H4 (cell line): Measurements from ENCODE around the gene FOXP1. TPM values are rescaled to one million over a fixed set of nuclear protein-coding genes. Genes with fewer than 3 reads are reported as not detected.
"Not testable (repeated sequence)": the region's sequence is repeated elsewhere in the genome, so short reads cannot be mapped to it uniquely, and the experiment has no call there.

ENCODE experiments used
- DNase-seq: peaks from one replicate; pipeline ENCODE4 v3.0.0-alpha.2; 2015; ENCODE audit warnings: low spot score
- total RNA-seq: library from RNA; depleted of rRNA; stranded (reverse); fragments of >200 nt; shearing (Covaris generic); gene quantifications from 2 replicates; pipeline ENCODE4 v1.2.3, GENCODE V29; 2014

Gene FOXP1
- total RNA-seq, 1 experiment from 2014 or later: 15.9 TPM

DNA sequence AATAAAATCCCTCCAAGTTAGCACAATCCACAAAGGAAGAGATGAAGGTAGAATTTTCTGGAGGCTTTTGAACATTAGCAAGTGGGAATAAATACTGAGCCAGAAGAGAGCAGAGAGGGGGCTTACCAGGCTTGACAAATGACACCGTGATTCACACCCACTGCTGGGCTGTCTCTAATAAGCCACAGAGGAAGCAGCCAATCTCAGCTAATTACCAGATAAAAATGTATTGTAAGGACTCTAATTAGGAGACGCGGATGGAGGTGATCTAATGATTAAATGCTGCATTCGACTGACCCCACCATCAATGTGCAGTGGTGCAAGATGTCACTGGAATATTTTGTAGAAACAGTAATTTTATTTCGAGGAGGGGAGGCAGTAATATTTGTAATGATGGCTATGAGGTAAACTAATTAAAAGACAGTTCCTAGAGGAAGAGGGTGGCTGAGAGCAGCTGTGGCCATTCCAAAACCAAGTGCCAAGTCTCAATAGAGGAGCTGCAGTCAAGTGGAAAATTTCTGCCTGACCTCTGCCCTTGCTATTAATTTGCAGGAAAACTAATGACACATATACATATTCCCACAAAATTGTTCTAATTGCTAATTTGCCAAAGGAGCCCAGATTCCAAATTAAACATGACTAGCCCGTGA lies 602.2 kb downstream of the FOXP1 start:
- no peak for DNase-seq

DNA sequence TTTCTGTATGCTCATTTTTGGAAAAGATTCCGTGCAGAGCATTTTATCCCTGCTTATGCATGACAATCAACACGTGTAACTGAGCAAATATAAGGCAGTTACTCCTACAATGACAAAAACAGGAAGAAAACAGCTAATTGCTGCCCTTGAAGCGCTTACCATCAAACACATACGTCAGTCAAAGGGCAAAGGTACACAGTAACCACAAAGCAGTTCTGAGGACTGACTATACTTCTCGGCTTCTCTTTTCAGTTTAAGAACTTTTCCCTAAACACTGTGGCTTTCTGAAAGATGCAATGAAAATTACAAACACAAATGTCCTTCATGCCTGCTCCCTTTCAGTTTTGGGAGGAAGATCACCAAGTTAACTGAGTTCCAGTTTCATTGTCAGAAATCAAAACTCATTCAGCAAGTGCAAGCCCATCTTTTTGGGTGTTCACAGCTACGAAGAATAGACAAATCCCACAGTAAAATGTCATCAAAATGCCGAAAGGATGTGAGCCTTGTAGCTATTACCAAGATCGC lies 602.8 kb downstream of the FOXP1 start:
- no peak for DNase-seq

DNA sequence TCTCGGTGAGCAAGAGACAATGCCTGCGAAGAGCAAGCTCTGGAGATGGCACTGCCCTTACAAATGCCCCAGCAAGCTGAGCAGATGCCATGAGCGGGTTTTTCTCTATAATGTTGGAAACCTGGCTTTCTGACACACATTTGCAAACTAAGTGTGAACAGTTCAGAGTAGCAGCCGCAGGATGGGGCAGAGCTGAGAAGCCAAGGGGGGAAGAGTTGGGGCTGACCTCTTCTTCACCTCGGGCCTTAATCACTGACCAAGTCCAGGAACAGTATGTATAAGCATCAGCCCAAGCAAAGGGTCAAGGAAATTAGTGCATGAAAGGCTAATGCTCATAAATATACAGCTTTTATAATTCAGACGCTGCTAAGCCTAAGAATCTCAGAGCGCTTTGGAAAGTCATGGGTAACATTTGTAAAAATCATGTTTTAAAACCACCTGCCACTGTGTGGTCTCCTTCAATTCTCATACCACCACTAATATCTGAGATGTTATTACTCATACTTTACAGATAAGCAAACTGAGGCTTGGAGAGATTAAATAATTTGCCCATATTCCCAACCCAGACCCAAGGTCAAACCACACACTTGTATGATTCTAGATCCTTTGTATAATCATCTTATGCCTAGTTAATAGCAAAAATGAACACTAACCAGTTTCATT lies 603.4 kb downstream of the FOXP1 start:
- no peak for DNase-seq

DNA sequence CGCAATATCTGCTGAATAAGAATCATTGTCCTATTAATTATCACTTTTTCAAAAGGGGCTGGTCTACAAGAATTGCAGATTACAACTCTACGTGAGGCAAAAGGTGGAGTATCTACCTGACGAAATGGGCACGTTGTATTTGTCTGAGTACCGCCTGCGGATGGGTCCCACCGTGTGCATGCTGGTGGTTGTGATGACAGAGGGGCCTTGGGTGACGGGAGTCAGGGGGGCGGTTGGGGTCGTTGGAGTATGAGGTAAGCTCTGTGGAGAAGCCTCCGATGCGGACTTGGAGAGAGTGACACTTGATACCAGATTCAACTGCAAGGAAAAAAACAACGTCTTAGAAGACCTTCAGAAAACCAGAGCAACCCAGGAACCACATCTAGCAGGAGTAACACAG lies 605.8 kb downstream of the FOXP1 start:
- no peak for DNase-seq

DNA sequence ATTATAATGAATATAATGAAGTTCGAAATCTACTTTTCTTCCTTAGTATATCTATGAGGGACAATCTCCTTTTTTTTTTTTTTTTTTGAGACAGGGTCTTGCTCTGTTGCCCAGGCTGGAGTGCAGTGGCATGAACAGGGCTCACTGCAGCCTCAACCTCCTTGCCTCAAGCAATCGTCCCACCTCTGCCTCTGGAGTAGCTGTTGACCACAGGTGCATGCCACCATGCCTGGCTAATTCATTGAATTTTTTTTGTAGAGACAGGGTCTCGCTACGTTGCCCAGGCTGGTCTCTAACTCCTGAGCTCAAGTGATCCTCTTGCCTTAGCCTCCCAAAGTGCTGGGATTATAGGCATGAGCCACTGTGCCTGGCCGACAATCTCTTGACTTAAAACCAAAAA lies 607.5 kb downstream of the FOXP1 start:
- not testable (repeated sequence) for DNase-seq

DNA sequence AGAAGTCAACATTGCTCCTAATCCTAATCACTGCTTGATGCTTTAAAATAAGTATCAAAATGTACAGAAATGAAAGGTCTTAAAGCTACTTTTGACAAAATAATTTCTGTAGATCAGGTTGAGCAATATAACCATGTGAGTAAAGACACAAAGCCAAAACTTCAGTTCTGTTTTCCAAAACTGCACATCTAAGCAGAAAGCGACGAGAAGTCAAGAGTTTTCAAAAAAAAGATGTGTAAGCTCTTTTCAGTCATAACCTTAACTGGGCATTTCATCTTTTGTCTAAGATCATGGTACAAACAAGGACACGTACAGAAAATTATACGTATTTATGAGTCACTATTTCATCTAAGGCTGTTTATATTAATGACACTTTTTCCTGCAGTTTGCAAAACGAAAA lies 608.8 kb downstream of the FOXP1 start:
- no peak for DNase-seq

DNA sequence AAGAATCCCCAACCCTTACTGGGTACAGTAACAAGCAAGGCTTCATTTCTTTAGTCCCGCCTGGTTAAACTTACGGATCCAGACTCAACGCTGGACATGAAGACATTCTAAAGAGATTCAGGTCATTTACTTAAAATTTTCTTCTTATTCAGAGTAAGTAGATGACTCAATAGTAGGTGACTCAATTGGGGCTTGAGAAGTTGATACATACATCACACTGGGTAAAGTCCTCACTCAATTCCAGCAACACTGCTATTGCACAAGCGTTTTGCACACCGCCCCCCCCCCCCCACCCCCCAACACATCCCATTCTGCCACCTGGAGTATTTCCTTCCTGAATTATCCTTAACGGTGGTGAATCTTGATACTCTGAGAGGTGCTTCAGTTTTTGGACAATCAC lies 610.0 kb downstream of the FOXP1 start:
- DNase-seq: no peak

DNA sequence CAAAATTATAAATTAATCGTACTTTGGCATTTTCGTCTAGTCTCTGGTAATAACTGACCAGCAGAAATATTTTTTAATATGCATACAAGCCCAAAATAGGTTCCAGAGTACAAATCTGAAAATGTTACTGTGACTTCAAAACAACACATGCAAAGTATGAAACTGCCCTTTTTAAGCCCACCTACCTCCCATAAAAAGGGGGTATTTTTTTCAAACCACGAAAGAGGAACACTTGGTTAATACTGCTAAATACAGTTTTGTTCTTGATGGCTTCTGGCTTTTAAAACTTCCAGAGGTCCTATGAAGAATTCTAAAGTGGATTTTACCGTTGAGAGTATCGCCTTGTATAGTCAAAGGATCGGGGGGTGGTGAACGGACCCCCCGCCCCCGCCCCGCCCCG lies 610.7 kb downstream of the FOXP1 start:
- no peak for DNase-seq

DNA sequence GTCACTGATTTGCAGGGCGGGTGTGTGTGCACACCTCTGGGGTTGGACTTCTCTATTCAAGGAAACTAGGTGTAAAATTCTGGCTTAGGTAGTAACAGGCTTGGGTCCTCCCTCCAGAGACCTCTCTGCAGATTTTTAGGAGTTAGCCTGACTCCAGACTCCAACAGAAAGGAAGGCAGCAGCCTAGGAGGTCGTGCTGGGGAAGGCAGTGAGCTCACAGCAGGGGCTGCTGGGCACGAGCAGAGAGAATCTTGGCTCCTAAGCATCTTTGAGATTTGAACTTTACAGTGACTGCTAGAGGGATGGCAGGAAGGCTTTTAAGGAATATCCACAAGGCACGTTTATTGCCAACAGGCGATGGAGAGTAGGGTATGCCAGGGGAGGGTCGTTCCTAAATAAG lies 612.6 kb downstream of the FOXP1 start:
- no peak for DNase-seq

DNA sequence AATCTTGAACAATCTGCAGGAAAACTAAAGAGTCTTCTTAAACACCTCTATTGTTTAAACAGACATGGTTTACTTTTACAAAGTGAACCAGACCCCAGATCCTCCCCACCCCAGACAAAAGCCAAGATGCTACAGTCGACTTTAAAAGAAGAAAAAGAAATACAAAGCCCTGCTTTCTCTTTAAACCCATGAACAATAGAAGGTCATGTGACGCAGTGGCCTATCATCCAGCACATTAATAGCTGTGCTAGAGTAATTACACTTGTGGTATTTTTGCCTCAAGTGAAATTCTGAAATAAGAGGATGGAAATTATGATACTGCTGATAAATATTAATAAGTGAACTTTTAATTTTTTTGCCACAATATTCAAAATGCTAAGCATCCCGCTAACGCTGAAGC lies 613.4 kb downstream of the FOXP1 start:
- DNase-seq: no peak

DNA sequence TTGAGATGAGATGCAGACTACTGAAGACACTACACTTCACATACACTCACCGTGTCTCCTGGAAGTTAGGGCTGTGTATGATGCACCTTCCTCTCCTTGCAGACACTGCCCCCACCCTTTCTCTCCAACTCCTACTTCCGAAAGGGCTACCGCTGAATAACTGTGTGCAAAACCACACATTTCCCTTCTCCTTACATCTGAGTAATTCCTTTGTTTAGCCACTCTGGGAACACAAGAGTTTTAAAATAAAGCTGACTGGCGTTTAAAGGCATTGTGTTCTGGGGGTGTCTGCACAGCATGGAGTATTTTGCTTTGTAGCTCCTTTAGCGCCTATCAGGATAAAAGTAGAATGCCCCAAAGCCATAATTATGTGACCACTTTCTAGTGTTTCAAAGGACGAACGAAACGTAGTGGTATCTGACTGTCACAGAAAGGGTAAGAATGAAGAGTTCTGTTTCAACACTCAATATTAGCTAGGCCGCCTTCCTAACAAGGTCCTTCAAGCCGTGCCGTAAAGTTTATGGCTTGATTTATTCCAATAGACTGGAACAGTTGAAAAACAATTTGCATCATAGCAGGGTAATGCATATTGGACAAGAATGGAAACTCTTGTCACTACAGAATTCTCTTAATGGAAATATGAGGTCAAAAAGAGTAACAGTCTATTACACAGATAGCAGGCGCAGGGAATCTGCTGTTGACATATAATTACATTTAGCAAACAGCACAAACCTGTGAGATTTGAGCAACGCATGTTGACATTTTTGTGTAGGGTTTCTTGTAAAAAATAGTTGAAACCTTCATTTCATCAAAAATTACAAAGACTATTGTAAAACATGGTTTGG lies 619.9 kb downstream of the FOXP1 start:
- no peak for DNase-seq

DNA sequence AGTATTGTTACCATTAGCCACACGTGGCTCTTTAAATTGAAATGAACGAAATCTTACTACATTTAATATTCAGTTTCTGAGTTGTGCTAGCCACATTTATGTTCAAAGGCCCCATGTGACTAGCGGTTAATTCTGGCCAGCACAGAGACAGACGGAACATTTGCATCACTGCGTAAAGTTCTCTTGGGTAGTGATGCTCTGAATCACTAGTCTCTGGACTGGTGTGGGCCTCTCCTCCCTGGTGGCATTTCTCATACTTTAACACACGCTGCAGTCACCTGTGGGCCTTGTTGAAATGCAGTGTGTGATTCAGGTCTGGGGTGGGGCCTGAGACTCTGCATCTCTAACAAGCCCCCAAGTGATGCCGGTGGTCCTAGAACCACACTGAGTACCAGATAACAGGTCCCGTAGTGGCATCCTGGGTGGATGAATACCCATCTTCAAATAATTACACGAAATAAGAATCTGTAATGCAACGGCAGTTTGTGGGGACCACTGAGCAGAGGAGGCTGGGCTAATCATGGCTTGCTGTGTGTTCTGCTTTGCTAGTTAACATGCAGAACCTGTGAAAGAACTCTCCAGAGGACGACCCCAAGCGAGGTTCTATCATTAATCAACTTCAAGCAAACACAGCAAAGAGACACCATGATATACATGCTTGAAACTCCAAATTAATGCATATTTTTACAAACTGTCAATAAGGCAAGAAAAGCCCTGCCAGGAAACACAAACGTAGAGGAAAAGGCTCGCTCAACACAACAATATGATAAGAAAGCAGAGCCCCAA lies 623.8 kb downstream of the FOXP1 start:
- no peak for DNase-seq

DNA sequence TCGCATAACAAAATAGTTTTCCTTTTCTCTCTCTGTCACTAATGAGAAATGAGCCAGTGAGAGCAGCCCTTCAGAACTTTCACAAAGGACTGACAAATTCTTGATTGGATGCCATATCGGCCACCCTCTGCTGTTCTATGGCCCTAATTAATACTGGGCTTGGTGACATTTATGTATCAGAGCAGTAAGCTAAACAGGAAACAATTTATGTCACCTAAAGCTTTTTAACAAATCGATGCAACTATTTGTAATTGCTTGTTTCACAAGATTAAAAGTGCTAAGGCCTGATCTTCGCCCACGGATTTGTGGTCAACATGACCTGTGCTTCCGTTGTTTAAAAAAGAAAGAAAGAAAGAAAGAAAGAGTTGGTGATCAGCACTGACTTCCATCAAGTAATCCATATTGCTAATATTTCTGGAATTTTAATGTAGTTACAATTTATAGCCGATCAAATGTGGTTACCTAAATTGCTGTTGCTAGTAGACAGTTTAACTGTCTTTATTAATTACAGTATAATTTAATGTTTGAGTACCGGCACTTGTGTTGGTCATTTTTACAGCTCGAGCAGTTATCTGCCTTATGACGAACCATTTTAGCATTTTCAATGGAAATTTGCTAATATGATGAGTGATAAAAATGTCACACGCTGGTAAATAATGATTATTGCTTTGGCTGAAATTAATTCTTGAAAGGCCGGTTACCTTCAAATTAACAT lies 631.3 kb downstream of the FOXP1 start:
- no peak for DNase-seq

DNA sequence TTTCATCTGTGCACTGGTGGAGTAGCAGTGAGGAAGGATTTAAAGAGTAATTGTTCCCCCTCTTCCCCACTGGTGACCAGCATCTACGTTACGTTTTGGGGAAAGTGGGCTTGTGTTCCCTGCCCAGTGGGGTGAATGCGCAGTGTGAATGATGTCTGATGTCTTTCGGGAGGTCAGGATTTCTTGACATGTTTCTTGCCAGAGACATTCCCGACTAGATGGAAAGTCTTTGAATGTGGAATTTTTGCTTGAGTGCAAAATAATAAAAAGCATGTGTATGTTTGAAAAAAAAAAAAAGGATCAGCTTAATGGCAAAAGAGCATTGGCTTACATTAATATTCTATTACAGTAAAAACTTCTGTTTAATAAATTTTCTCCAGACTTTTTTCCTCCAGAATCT lies 632.2 kb downstream of the FOXP1 start:
- no peak for DNase-seq

DNA sequence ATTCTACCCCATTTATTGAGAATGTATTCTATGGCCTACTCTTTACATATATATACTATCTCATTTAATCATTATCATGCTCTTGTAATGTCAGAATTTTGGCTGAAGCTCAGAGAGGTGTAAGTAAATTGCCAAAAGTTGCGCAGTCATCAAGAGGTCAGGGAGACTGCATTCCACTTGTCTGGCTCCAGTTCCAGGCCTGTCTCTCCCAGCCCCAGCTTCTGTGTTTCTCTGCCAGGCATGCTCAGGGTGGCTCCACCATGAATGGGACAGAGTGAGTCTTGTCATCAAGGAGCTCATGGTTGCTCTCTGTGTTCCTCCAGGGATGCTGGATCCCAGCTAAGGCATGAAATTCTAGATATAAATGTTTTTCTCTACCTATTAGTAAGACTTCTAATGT lies 635.9 kb downstream of the FOXP1 start:
- DNase-seq: no peak

DNA sequence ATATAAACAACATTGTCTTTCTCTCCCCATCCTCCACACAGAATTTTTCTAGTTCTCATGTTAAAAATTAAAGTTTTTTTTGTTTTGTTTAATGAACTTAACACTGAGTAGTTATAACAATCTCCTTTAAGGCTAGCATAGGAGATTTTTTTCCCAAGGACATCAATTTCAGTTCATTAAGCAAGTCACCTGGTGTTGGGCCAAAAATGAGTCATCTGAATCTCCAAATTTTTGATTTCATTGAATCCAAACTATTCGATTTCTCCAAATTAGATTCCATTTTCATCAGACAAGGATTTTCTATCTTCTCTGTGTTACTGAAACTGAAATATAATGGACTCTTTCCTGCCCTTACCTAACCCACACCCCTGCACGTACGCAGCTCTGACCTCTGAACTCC lies 639.6 kb downstream of the FOXP1 start:
- no peak for DNase-seq

DNA sequence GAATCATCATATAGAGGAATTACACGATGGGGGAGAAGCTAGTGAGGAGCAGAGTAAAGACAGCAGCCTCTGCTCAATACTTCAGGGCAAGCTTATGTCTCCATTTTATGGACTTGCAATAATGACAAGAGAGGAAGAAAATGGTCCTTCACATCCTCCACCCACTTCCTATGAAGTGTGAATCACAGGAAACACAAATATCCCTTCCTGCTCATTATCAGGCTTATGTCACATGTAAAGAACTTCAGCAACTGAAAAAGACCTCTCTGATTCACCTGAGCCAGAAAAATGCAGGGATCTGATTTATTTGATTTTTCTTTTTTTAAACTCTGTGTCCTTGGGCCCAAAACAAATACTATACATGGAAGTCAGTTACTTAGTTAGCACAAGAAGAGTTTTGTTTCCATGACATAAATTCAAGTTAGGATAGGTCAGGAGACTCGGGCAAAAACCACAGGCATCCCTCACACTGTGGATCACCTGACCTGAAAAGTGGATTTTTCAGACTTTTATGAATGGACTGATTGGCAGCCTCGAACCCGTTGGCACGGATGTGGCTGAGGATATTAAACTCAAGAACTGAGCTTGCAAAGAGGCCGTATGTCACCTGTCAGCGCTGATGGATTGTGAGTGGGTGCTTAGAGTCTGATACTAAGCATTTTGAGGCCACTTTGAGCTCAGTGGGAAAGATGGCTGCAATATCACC lies 650.3 kb downstream of the FOXP1 start:
- no peak for DNase-seq

DNA sequence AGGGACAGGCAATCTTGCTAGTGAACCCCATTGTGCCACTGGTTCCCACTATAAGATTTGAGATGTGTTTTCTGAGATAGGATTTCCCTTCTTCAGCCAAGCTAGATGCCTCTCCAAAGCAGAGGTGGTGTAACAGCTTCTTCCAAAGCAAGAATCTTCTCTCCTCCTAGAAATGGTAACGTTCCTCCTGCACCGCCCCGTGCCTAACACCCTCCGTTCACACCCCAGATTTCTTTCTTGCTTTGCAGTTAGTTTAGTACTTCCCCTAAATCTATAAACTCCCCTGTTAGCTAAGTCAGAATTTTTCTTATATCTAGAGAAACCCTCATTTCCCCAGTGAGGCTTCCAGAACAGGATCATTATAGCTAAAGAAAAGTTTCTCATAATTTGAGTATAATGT lies 653.5 kb downstream of the FOXP1 start:
- DNase-seq: no peak

DNA sequence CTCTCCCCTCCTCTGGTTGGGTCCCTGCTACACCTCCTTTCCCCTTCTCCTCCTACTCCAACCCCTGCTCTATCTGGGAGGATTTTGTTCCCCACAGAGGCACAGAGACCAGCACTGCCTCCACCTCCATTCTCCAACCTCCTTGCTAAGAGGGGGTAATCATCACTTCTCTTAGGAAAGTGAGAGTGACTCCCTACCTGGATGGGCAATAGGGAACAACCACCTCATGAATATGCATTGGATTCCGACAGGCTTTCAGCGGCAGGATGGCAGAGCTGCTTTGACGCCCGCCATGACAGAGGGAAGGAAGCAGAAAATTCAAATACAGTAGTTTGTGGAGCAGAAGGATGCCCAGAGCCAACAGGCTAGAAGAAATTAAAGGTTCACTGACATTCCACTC lies 656.3 kb downstream of the FOXP1 start:
- no peak for DNase-seq

DNA sequence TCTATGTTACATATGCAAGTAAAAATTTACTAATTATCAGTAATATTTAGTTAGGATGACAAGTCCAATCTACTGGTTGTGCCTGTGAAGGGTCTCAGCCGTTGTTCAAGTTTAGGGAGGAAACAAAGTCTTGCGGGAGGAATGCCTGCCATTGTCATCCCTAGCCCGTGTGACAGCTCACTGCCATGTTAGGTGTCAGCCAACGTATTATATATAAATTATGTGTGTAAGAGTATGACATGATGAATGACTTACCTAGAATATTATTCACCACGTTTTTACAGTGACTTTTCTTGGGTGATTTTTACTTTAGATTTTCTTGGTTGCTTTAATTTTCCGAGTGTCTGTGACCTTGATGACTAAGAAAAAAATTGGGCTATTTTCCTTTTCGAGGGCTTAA lies 656.7 kb downstream of the FOXP1 start:
- DNase-seq: no peak

DNA sequence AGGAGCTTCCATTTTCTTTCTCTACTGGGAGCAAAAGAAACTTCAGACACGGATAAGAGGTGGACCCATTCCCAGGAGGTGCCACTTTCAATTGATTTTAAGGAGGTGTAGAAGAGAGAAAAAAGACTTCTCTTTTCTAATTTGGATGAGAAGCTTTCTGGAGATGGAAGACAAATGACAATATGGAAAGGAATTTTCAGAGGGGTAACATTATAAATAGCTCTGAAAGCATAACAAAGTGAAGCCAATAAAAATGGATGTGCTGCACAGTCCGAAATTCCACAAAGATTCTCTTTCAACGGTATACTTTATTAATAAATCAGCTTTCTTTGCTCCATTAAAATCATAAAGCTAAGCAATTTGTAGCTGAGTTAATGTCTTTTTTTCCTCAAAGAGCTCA lies 663.9 kb downstream of the FOXP1 start:
- DNase-seq: no peak
